Measurements from ENCODE around the gene MN1.

Gene MN1

GRCh38 chr22:27772081-27772983 is 29.2 kb downstream of the MN1 start:
- Histone ChIP-seq H3K4me3 (no peak overlapping the region), H3K27ac (no peak overlapping the region)

GRCh38 chr22:27771637-27772036 is 29.9 kb downstream of the MN1 start:
- Histone ChIP-seq H3K4me3 (no peak overlapping the region), H3K27ac (no peak overlapping the region)

GRCh38 chr22:27769012-27769411 is 32.5 kb downstream of the MN1 start:
- no peak overlapping the region for H3K27ac ChIP-seq

GRCh38 chr22:27768027-27768653 is 33.4 kb downstream of the MN1 start:
- Histone ChIP-seq H3K4me3 (no peak overlapping the region), H3K27ac (no peak overlapping the region)

More at GRCh38 chr22:27769012-27769411, 32.5 kb downstream of the MN1 start:
- no peak overlapping the region for H3K4me3 ChIP-seq

- Histone ChIP-seq H3K27ac (no peak overlapping the region), H3K4me3 (no peak overlapping the region)
Observed at GRCh38 chr22:27766679-27767078, 34.9 kb downstream of the MN1 start.

GRCh38 chr22:27765706-27766291 is 35.8 kb downstream of the MN1 start:
- H3K4me3 ChIP-seq, result no peak overlapping the region

GRCh38 chr22:27764722-27765236 is 36.8 kb downstream of the MN1 start:
- H3K27ac ChIP-seq, result no peak overlapping the region

More at GRCh38 chr22:27765706-27766291, 35.8 kb downstream of the MN1 start:
- no peak overlapping the region for H3K27ac ChIP-seq

GRCh38 chr22:27761665-27762064 is 39.9 kb downstream of the MN1 start:
- H3K4me3 ChIP-seq, result no peak overlapping the region
- H3K27ac ChIP-seq, result no peak overlapping the region

More at GRCh38 chr22:27764722-27765236, 36.8 kb downstream of the MN1 start:
- no peak overlapping the region for H3K4me3 ChIP-seq

GRCh38 chr22:27761000-27761399 is 40.6 kb downstream of the MN1 start:
- Histone ChIP-seq H3K4me3 (no peak overlapping the region), H3K27ac (no peak overlapping the region)

- Histone ChIP-seq H3K27ac (no peak overlapping the region), H3K4me3 (no peak overlapping the region)
Observed at GRCh38 chr22:27760474-27760873, 41.1 kb downstream of the MN1 start.

GRCh38 chr22:27757928-27758525 is 43.5 kb downstream of the MN1 start:
- Histone ChIP-seq H3K27ac (peak overlapping the region in 1 of 21 experiments; percentile 28), H3K4me3 (no peak overlapping the region)

- no peak overlapping the region for H3K4me3 ChIP-seq
- no peak overlapping the region for H3K27ac ChIP-seq
Observed at GRCh38 chr22:27756212-27756660, 45.3 kb downstream of the MN1 start.

- H3K27ac ChIP-seq, result peak overlapping the region in 2 of 21 experiments; percentile 27 to 57
- no peak overlapping the region for H3K4me3 ChIP-seq
Observed at GRCh38 chr22:27755521-27756211, 45.9 kb downstream of the MN1 start.

GRCh38 chr22:27754888-27755480 is 46.6 kb downstream of the MN1 start:
- peak overlapping the region in 5 of 21 experiments; percentile 0 to 57 (median 38) for H3K27ac ChIP-seq
- H3K4me3 ChIP-seq, result no peak overlapping the region

- Histone ChIP-seq H3K4me3 (no peak overlapping the region), H3K27ac (peak overlapping the region in 7 of 21 experiments; percentile 0 to 57 (median 27))
Observed at GRCh38 chr22:27754247-27754887, 47.2 kb downstream of the MN1 start.

- H3K27ac ChIP-seq, result peak overlapping the region in 5 of 21 experiments; percentile 1 to 66 (median 42)
- no peak overlapping the region for H3K4me3 ChIP-seq
Observed at GRCh38 chr22:27752771-27753170, 48.8 kb downstream of the MN1 start.

GRCh38 chr22:27752141-27752540 is 49.4 kb downstream of the MN1 start:
- H3K27ac ChIP-seq, result peak overlapping the region in 3 of 21 experiments; percentile 30 to 39 (median 37)

More at GRCh38 chr22:27752141-27752540, 49.4 kb downstream of the MN1 start:
- H3K4me3 ChIP-seq, result no peak overlapping the region

Data from skin epidermis (tissue), 12 donors.